ENCODE measurements around the gene FAM193A.

Gene FAM193A

DNA sequence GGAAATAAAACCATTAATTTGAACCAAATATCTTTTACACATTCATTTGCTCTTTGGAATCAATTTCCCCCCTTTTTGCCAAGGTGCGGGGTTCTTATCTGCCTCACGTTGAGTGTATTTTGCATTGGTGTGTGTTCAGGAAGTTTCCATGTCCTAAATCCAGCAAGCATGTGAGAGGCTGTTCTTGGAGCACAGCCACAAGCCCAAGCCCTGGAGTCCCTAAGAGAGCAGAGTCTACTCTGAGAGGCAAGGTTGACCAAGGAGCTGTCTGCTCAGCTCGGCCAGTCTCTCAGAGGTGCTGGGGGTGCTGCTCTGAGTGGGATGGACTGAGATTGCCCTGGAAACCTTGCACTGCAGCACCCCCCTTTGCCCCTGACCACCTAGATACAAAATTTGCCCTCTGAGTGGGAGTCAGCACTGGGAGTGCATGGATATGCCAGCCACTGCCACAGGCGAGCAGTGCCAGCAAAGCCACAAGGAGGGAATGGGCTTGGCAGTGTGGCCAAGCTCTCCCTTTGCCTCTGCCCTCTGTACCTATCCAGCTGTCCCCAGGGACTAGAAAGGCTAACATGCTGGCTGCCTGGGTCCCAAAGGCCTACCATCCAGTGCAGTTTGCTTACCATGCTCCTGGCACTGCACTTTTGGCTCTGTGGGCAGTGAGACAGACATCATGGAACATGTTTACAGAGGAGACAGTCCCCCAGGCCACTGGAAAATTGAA lies 20.5 kb upstream of the FAM193A start:
- no peaks in the 10 kb centered on the region for H3K9me2 ChIP-seq (replicated peaks; ENCODE audit: insufficient read depth, low read length)
- no peak overlapping the region for H2AFZ ChIP-seq (ENCODE audit: low read depth, low read length, severe bottlenecking)
- no peaks in the 10 kb centered on the region for H3K79me2 ChIP-seq (ENCODE audit: insufficient read depth, low read length)
- H3K9ac ChIP-seq (ENCODE audit: low read length) = no peak overlapping the region
- H3K27ac ChIP-seq (ENCODE audit: low read depth, low read length) = no peak overlapping the region
- peaks cover 8% of the 10 kb centered on the region for H3K36me3 ChIP-seq (ENCODE audit: low read length)
- no peaks in the 10 kb centered on the region for H3K9me3 ChIP-seq (ENCODE audit: insufficient read depth, low read length)
- H3K4me2 ChIP-seq (ENCODE audit: low read depth, low read length, poor library complexity, severe bottlenecking) = no peak overlapping the region
- H3K27me3 ChIP-seq (ENCODE audit: low read length) = no peaks in the 10 kb centered on the region
- no peak overlapping the region for H3K4me3 ChIP-seq (ENCODE audit: insufficient read depth, low read length, poor library complexity, severe bottlenecking)
- no peak for TF ChIP-seq CTCF (IDR thresholded peaks at IDR 0.05; ENCODE audit: insufficient read depth, low read length, poor library complexity, severe bottlenecking)
- TF ChIP-seq EZH2phosphoT487 (conservative IDR thresholded peaks at IDR 0.05; ENCODE audit: low read length) = no peak
- H3F3A ChIP-seq (ENCODE audit: insufficient read depth) = 0 out of 2 replicates have a peak, but pooled peaks cover 4% of the 10 kb centered on the region
- no peaks in the 10 kb centered on the region for H4K20me1 ChIP-seq (ENCODE audit: low read depth, low read length)

DNA sequence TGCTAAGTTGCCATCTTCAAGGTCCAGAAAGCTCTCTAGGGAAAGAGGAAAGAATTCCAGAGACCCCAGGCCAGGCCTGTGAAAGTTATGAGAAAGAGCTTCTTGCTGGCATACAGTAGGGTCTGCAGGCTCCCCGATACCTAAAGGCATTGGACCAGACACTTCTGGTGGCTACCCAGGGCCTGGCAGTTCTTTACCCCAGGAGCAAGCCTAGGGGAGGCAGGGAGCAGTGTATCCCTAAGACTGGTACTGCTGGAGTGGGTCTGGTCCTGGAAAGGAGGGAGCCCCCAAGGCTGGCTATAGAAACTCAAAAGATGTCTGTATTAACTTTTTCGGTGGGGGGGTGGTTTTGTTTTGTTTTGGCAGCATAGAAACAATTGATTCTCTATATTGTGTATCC lies 19.8 kb upstream of the FAM193A start:
- H3K9me2 ChIP-seq (replicated peaks; ENCODE audit: insufficient read depth, low read length) = no peaks in the 10 kb centered on the region
- H3K4me2 ChIP-seq (ENCODE audit: low read depth, low read length, poor library complexity, severe bottlenecking) = no peak overlapping the region
- no peak overlapping the region for H3K9ac ChIP-seq (ENCODE audit: low read length)
- no peaks in the 10 kb centered on the region for H3K27me3 ChIP-seq (ENCODE audit: low read length)
- H3K79me2 ChIP-seq (ENCODE audit: insufficient read depth, low read length) = no peaks in the 10 kb centered on the region
- 0 out of 2 replicates have a peak, but pooled peaks cover 4% of the 10 kb centered on the region for H3F3A ChIP-seq (ENCODE audit: insufficient read depth)
- H3K4me3 ChIP-seq (ENCODE audit: insufficient read depth, low read length, poor library complexity, severe bottlenecking) = no peak overlapping the region
- H4K20me1 ChIP-seq (ENCODE audit: low read depth, low read length) = no peaks in the 10 kb centered on the region
- no peaks in the 10 kb centered on the region for H3K9me3 ChIP-seq (ENCODE audit: insufficient read depth, low read length)
- H3K27ac ChIP-seq (ENCODE audit: low read depth, low read length) = no peak overlapping the region
- no peak overlapping the region for H2AFZ ChIP-seq (ENCODE audit: low read depth, low read length, severe bottlenecking)
- peaks cover 8% of the 10 kb centered on the region for H3K36me3 ChIP-seq (ENCODE audit: low read length)
- TF ChIP-seq CTCF (IDR thresholded peaks at IDR 0.05; ENCODE audit: insufficient read depth, low read length, poor library complexity, severe bottlenecking) (no peak), EZH2phosphoT487 (conservative IDR thresholded peaks at IDR 0.05; ENCODE audit: low read length) (no peak)

- H3K4me3 ChIP-seq (ENCODE audit: insufficient read depth, low read length, poor library complexity, severe bottlenecking) = no peak overlapping the region
- TF ChIP-seq CTCF (IDR thresholded peaks at IDR 0.05; ENCODE audit: insufficient read depth, low read length, poor library complexity, severe bottlenecking) = no peak
- TF ChIP-seq EZH2phosphoT487 (conservative IDR thresholded peaks at IDR 0.05; ENCODE audit: low read length) = no peak
- no peaks in the 10 kb centered on the region for H3K36me3 ChIP-seq (ENCODE audit: low read length)
- no peak overlapping the region for H3K27ac ChIP-seq (ENCODE audit: low read depth, low read length)
- no peaks in the 10 kb centered on the region for H4K20me1 ChIP-seq (ENCODE audit: low read depth, low read length)
- H3K4me2 ChIP-seq (ENCODE audit: low read depth, low read length, poor library complexity, severe bottlenecking) = no peak overlapping the region
- H3K27me3 ChIP-seq (ENCODE audit: low read length) = no peaks in the 10 kb centered on the region
- H3K9me2 ChIP-seq (replicated peaks; ENCODE audit: insufficient read depth, low read length) = no peaks in the 10 kb centered on the region
- no peaks in the 10 kb centered on the region for H3K79me2 ChIP-seq (ENCODE audit: insufficient read depth, low read length)
- H2AFZ ChIP-seq (ENCODE audit: low read depth, low read length, severe bottlenecking) = no peak overlapping the region
- H3K9me3 ChIP-seq (ENCODE audit: insufficient read depth, low read length) = no peaks in the 10 kb centered on the region
- no peak overlapping the region for H3K9ac ChIP-seq (ENCODE audit: low read length)
- H3F3A ChIP-seq (ENCODE audit: insufficient read depth) = no peaks in the 10 kb centered on the region
Measured at GRCh38 chr4:2526559-2526958, 9.9 kb upstream of the FAM193A start.

All from SU-DHL-6 (cell line).